Smooth muscle cell (in vitro differentiated cells): ENCODE measurements around the gene FOXP2. TPM values are rescaled to one million over a fixed set of nuclear protein-coding genes. Genes with fewer than 3 reads are reported as not detected.

Experiments used
- DNase-seq: peaks from one replicate; lab custom pipeline; 2025; ENCODE audit not compliant: unreplicated experiment; lab: John Stamatoyannopoulos, UW
- H2AFZ ChIP-seq: fragments of 200-600 bp; sonication (generic); 2 replicates; pipeline ENCODE4 v1.6.0; 2016; ENCODE audit warnings: antibody characterized with exemption, low read depth, mild to moderate bottlenecking
- H3F3A ChIP-seq: fragments of 200-600 bp; sonication (generic); 2 replicates; pipeline ENCODE4 v1.6.0; 2017; ENCODE audit warnings: antibody characterized with exemption, low read depth
- H3K27ac ChIP-seq: fragments of 200-600 bp; sonication (generic); 2 replicates; pipeline ENCODE4 v1.5.1; 2016; ENCODE audit warnings: low read depth, mild to moderate bottlenecking
- H3K27me3 ChIP-seq: fragments of 200-600 bp; sonication (generic); 2 replicates; pipeline ENCODE4 v1.6.1; 2016; ENCODE audit warnings: low read depth, mild to moderate bottlenecking
- H3K36me3 ChIP-seq: fragments of 200-600 bp; sonication (generic); 2 replicates; pipeline ENCODE4 v1.5.1; 2016; ENCODE audit warnings: low read depth
- H3K4me1 ChIP-seq: fragments of 200-600 bp; sonication (generic); 2 replicates; pipeline ENCODE4 v1.5.1; 2016; ENCODE audit warnings: low read depth
- H3K4me2 ChIP-seq: fragments of 200-600 bp; sonication (generic); 2 replicates; pipeline ENCODE4 v1.6.0; 2016; ENCODE audit warnings: mild to moderate bottlenecking
- H3K4me3 ChIP-seq: fragments of 200-600 bp; sonication (generic); 2 replicates; pipeline ENCODE4 v1.5.1; 2016; ENCODE audit warnings: mild to moderate bottlenecking
- H3K79me2 ChIP-seq: fragments of 200-600 bp; sonication (generic); 2 replicates; pipeline ENCODE4 v1.6.0; 2016; ENCODE audit warnings: low read depth, mild to moderate bottlenecking
- H3K9ac ChIP-seq: fragments of 200-600 bp; sonication (generic); 2 replicates; pipeline ENCODE4 v1.6.0; 2016; ENCODE audit warnings: low read depth
- H3K9me3 ChIP-seq: fragments of 200-600 bp; sonication (generic); replicated peaks from 2 replicates; pipeline ENCODE4 v1.5.1; 2016; ENCODE audit warnings: low read depth
- H4K20me1 ChIP-seq: fragments of 200-600 bp; sonication (generic); 2 replicates; pipeline ENCODE4 v1.6.0; 2016; ENCODE audit warnings: low read depth
- CTCF ChIP-seq: fragments of 200-600 bp; sonication (generic); IDR thresholded peaks from 2 replicates; pipeline ENCODE4 v1.5.1; 2017; ENCODE audit warnings: borderline replicate concordance, mild to moderate bottlenecking, antibody characterized with exemption; ENCODE audit not compliant: insufficient read depth, poor library complexity, severe bottlenecking
- WGBS: methylation state at CpG from one replicate; pipeline ENCODE4 v1.1.7; 2016; ENCODE audit warnings: low lambda C conversion rate; 5-methylcytosine and 5-hydroxymethylcytosine counted together
- polyA plus RNA-seq: library from polyadenylated mRNA; unstranded; fragments of >200 nt; fragmentation: Nextera tagmentation; extraction: Ambion mirVana; gene quantifications from 2 replicates; pipeline ENCODE4 v1.2.1, GENCODE V29; 2016
- total RNA-seq: library from RNA; depleted of rRNA; stranded (reverse); fragments of >200 nt; gene quantifications from 2 replicates; pipeline ENCODE4 v1.2.3, GENCODE V29; 2014

The FOXP2 gene
- total and polyA plus RNA-seq, 2 experiments from 2014 or later, result 0.86 to 1.1 TPM

GRCh38 chr7:114415064-114415989 is 712 bp downstream of the FOXP2 start:
- no peaks in the 10 kb centered on the region for H3K27me3 ChIP-seq
- peak overlapping the region; percentile 84 for H3K4me2 ChIP-seq
- peak overlapping the region; percentile 49 for H3K4me3 ChIP-seq
- no peak for DNase-seq
- H3F3A ChIP-seq, result no peaks in the 10 kb centered on the region
- H3K27ac ChIP-seq, result no peak overlapping the region
- WGBS, result 14% methylated on average over 14 of the region's 14 CpGs
- no peak overlapping the region for H3K9ac ChIP-seq
- H3K4me1 ChIP-seq, result peaks cover 5% of the 10 kb centered on the region
- H3K9me3 ChIP-seq, result no peaks in the 10 kb centered on the region
- H3K36me3 ChIP-seq, result no peaks in the 10 kb centered on the region
- H3K79me2 ChIP-seq, result no peaks in the 10 kb centered on the region
- TF ChIP-seq CTCF, result no peak
- peak overlapping the region; percentile 86 for H2AFZ ChIP-seq
- H4K20me1 ChIP-seq, result no peaks in the 10 kb centered on the region

- H3K27ac ChIP-seq, result no peak overlapping the region
- peak overlapping the region; percentile 49 for H3K4me3 ChIP-seq
- no peaks in the 10 kb centered on the region for H3K9me3 ChIP-seq
- WGBS, result 72% methylated on average over 10 of the region's 10 CpGs
- no peaks in the 10 kb centered on the region for H3K36me3 ChIP-seq
- no peak overlapping the region for H3K4me2 ChIP-seq
- no peaks in the 10 kb centered on the region for H3F3A ChIP-seq
- no peaks in the 10 kb centered on the region for H4K20me1 ChIP-seq
- H3K9ac ChIP-seq, result no peak overlapping the region
- no peaks in the 10 kb centered on the region for H3K79me2 ChIP-seq
- no peak for TF ChIP-seq CTCF
- H3K4me1 ChIP-seq, result peaks cover 5% of the 10 kb centered on the region
- H2AFZ ChIP-seq, result no peak overlapping the region
- DNase-seq, result no peak
- H3K27me3 ChIP-seq, result no peaks in the 10 kb centered on the region
Observed at GRCh38 chr7:114416129-114416990, 1.7 kb downstream of the FOXP2 start.

GRCh38 chr7:114417290-114417689 is 2.7 kb downstream of the FOXP2 start:
- no peaks in the 10 kb centered on the region for H3K79me2 ChIP-seq
- H3K4me3 ChIP-seq, result peak overlapping the region; percentile 49
- no peaks in the 10 kb centered on the region for H3K27me3 ChIP-seq
- H2AFZ ChIP-seq, result no peak overlapping the region
- H3F3A ChIP-seq, result no peaks in the 10 kb centered on the region
- no peaks in the 10 kb centered on the region for H3K36me3 ChIP-seq
- 84% methylated on average over 1 of the region's 1 CpG for WGBS
- no peak for DNase-seq
- no peak overlapping the region for H3K4me2 ChIP-seq
- TF ChIP-seq CTCF, result no peak
- H3K9me3 ChIP-seq, result no peaks in the 10 kb centered on the region
- H3K4me1 ChIP-seq, result peaks cover 5% of the 10 kb centered on the region
- H4K20me1 ChIP-seq, result no peaks in the 10 kb centered on the region
- H3K27ac ChIP-seq, result no peak overlapping the region
- H3K9ac ChIP-seq, result no peak overlapping the region
